HG03439 (cell line): ENCODE data around the gene DNAI1.

ENCODE experiments used
- ATAC-seq: cut with Tn5 transposase; IDR thresholded peaks from one replicate; pipeline ENCODE4 v1.9.1; 2021; ENCODE audit warnings: mild to moderate bottlenecking, moderate library complexity; ENCODE audit not compliant: unreplicated experiment

Gene DNAI1

GRCh38 chr9:34556949-34557348 is 98.3 kb downstream of the DNAI1 start:
- no peak for ATAC-seq

- ATAC-seq, result no peak
Measured at GRCh38 chr9:34557426-34558321, 99.1 kb downstream of the DNAI1 start.

- ATAC-seq, result no peak
Measured at GRCh38 chr9:34558364-34558763, 99.8 kb downstream of the DNAI1 start.

GRCh38 chr9:34558919-34559623 is 100.5 kb downstream of the DNAI1 start:
- ATAC-seq, result no peak

- no peak for ATAC-seq
Measured at GRCh38 chr9:34559624-34560455, 101.2 kb downstream of the DNAI1 start.

- no peak for ATAC-seq
Measured at GRCh38 chr9:34560599-34561214, 102.1 kb downstream of the DNAI1 start.

- no peak for ATAC-seq
Measured at GRCh38 chr9:34562135-34562745, 103.6 kb downstream of the DNAI1 start.

GRCh38 chr9:34563262-34563661 is 104.7 kb downstream of the DNAI1 start:
- no peak for ATAC-seq

- ATAC-seq, result no peak
Measured at GRCh38 chr9:34564617-34565016, 106.0 kb downstream of the DNAI1 start.

- ATAC-seq, result no peak
Measured at GRCh38 chr9:34565856-34566255, 107.3 kb downstream of the DNAI1 start.

- ATAC-seq, result no peak
Measured at GRCh38 chr9:34566322-34566721, 107.7 kb downstream of the DNAI1 start.

GRCh38 chr9:34566972-34567371 is 108.4 kb downstream of the DNAI1 start:
- no peak for ATAC-seq

GRCh38 chr9:34568133-34568532 is 109.5 kb downstream of the DNAI1 start:
- ATAC-seq, result no peak

GRCh38 chr9:34568774-34569173 is 110.2 kb downstream of the DNAI1 start:
- no peak for ATAC-seq

GRCh38 chr9:34570376-34570775 is 111.8 kb downstream of the DNAI1 start:
- ATAC-seq, result no peak
